ENCODE results near the gene RGL1.

RGL1 gene

DNA sequence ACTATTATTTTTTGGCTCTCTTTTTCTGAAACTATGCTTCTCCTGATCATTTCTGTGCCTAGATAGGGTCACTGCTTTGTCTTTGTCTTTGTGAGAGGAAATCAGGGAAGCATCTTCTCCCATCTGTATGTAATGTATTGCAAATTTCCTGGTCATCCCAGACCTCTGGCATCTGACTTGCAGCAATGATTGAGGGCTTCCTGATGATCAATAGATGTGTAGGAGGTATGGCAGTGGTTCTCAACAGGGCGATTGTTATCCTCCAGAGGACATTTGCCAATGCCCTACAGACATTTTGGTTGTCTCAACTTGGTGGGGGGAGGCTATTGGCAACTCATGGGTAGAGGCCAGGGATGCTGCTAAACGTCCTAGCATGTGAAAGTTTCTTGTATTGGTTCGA is 64.7 kb downstream of the RGL1 start:
- DNase-seq (ENCODE audit: low spot score) = no peak

DNA sequence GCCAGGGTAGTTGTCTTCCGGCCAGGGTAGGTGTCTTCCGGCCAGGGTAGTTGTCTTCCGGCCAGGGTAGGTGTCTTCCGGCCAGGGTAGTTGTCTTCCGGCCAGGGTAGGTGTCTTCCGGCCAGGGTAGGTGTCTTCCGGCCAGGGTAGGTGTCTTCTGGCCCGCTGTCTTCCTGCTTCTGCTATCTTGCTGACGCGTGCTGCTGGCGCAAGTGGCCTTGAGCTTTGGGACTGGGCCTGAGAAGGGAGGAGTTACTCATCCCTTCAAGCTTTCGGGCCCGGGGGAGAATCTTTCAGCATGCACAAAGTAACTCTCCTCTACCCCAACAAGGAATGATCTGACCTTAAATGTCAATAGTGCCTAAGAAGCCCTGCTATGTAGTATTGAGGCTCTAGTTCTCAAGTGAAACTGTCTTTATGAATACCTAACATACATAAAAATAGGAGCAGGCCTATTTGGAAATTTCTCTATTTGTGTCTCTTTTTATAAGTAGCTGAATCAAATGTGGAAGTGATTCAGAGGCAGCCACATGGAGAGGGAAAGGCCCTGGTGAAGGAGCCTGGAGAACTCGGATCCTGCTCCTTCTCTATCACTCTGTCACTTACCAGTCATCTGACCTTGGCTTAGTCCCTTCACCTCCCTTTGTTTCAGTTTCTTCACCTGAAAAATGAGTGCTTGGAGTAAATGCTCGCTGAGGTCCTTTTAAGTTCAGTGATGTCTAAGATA is 65.6 kb downstream of the RGL1 start:
- no peak for DNase-seq (ENCODE audit: low spot score)

DNA sequence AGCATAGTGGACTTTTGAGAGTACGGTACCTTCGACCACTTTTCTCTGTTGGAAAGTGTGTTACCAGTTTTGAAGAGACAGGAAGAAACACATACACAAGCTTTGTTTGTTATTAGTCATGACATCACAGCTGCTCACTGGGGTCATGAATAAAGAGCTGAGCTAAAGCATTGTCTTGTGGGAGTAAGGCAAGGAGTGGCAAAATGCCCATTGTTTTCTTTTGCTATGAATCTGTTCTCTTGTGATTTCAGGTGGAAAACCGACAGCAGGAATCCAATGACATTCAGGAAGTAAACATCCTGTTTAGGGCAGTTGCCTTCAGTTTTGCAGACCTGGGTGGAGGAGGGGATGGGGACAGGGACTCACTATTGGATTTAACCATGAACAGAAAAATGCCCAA is 66.2 kb downstream of the RGL1 start:
- no peak for DNase-seq (ENCODE audit: low spot score)

DNA sequence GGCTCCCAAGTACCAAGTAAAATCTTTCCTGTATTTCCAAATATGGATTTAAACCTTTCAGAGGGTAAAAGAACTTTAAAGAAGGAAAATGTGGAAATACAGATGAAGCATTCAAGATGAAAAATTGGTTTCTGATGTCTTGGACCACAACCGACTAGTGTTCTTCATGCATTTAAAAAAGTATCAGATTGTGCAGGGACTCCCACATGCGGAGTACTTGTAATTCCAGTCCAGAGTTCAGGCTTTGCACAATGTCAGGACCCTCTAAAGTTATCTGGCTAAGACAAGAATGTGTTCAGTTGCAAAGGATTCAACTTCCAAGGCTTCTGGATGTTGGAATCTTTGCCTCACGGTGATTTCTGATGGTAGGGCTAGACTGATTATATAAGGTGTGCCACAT is 66.7 kb downstream of the RGL1 start:
- no peak for DNase-seq (ENCODE audit: low spot score)

DNA sequence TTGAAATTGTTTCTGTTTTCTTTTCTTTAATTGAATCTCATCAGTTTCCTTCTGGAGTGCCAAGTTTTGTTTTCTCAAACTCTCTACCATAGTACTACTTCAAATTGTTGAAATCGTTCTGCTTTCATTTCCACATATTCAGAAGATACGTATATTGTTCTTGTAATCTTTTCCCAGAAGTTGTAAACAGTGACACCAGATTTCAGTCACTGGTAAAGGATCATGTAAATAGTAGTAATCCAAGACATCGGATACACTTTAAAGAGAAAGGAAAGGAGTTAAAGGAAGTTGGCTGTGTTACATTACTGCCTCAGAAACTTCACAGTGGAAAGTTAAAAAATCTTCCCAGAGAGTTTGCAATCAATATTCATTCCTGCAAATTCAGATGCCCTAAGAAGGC is 67.5 kb downstream of the RGL1 start:
- DNase-seq (ENCODE audit: low spot score) = no peak

DNA sequence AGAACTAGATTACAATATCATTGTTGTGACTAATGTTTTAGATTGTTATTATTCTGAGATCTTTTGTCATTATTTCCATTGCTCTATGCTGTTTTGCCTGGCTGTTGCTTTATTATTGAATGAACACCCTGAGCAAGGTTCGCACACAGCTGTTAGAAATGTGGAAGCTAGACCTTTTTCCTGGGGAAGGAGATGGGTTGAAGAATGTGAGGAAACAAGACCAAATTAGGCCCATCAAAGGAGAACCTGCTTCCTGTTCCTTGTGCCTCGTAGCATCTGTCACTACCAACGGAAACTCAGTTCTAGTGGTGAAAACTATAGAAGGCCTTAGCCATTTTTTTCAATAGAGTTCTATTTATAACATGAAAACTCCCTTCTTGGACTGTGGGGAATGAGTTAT is 68.7 kb downstream of the RGL1 start:
- no peak for DNase-seq (ENCODE audit: low spot score)

DNA sequence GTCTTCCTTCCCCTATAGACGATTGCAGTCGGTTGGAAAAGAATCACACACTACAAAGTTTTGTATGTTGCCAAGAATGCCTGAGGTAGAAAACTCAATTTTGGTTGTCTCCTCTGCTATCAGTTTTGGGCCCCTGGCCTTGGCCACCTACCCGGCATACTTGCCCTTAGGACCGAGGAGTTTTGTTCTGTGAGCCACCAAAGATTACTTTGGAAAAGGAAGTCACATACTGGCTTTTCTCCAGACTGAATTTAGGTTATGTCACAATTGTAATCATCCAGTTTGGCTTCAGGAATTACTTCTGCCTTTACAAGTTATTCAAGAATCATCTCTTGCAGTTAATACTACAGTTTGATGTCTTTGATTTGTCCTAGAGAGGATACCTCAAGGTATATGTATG is 71.4 kb downstream of the RGL1 start:
- DNase-seq (ENCODE audit: low spot score) = no peak

DNA sequence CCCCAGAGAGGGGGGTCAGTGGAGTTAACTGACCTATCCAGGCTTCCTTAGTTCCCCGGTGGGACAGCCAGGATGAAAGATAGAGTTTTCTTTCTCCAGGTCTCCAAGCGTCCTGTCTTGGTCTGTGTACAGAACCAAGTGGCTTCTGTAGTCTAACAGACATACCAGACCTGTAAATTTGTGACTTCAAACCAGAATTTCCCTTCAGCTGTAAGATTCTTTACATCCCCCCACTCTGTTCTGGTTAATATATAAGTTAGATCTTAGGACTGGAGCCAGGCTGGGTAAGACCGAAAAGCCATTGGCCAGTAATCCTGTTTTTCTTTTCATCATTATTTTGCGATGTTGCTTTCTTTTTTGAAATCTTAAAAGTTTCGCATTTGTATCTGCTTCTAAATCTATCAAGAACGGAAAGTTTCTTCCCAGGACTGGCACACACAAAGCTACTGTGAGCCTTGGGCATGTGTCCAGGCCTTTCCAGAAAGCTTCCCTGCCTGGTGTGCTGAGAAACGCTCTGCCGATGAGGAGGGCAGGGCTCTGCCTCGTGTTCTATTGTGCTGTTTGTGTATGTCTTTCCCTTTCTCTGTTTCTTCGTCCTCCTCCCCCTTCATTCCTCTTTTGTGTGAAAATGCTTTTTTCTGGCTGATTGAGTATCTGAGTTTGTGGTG is 72.3 kb downstream of the RGL1 start:
- DNase-seq (ENCODE audit: low spot score) = no peak

DNA sequence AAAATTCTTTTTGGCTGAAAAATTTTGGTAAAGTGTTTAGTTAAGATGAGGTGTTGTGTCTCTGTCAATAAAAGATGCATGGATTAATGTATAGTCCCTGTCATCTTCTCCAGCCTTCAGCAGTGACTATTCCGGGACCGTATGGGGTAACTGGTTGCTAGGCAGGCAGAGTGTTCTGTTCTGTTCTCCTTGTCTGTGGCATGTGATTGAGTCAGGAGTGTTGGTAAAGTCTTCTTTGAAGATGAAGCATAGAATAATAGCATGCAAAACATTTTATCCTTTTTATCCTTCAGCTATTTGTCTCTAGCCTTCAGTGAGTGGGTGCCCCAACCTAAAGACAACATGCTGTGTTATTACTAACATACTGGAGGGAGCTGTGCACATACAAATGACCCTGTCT is 74.6 kb downstream of the RGL1 start:
- DNase-seq (ENCODE audit: low spot score) = no peak

DNA sequence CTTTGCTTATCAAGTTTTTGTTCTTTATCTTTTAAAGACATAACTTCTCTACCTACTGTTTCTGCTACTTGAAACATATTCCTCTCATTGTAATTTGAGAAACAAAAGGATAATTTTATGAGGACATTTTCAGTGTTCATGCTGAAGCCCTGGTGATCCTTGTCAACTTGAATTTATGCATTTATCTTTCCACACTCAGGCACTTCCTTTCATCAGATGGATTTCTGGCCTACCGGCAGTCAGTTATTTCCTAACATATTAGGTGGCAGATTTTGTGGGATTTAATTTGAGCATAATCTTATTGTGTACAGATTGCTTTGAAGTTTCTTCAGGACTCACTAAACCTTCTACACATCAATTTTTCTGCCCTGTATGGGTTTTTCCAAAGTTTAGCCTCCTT is 75.0 kb downstream of the RGL1 start:
- DNase-seq (ENCODE audit: low spot score) = no peak

DNA sequence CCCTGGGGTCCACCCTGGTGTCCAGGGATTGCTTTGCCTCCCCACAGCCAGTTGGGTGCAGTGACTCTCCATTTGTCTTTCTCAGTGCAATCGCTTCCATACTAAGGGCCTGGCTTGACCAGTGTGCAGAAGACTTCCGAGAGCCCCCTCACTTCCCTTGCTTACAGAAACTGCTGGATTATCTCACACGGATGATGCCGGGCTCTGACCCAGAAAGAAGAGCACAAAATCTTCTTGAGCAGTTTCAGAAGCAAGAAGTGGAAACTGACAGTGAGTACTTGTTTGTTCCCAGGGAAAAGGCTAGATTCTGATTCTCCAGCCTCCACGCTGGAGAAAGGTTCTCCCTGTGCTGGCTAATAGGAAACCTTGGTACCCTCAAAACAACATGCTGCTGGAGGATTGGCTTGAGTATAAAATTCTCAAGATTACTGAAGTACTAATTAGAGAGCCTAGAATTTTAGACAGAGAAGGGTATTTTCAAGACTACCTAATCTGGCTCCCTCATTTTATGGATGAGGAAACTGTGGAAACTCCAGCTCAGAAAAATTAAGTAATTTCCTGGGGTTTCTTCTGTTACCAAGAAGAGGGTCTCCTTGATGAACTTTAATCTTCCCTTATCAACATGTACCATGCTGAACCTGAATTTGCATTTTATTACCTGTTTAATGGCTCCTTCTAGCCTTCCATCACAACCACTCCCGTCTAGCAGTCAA is 75.8 kb downstream of the RGL1 start:
- no peak for DNase-seq (ENCODE audit: low spot score)

DNA sequence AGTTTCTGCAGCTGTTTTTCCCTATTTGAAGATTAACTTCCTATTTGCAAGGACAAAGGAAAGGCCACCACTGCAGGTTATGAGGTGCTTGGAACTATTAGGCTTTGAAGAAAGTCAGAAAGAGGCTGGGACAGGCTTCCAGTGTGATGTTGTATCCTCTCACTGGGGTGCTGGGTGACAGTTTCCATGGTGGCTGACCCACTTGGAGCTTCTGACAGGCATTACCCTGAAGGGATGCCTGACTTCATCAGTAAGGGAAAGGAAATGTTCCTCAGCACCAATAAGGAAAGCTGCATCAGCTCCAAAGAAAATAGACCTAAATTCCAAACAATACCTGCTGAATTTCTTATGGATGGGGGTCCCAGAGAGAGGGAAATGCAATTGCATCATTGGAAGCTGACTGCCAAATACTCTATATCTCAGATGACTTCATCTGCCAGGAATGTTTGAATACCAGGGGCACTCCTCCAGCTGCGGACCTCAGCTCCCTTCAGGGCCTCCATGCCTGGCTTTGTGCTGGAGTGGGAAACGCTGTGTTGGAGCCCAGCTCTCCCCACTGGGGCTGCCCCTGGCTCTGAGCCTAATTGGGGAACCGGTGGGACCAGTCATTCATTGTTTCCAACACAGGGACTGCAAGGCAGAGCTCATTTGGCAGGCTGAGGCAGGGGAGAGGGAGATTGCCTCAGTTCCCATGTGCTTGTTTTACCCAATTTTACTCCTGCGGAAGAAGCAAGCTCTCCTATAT is 76.6 kb downstream of the RGL1 start:
- peak; percentile 36 for DNase-seq (ENCODE audit: low spot score)

DNA sequence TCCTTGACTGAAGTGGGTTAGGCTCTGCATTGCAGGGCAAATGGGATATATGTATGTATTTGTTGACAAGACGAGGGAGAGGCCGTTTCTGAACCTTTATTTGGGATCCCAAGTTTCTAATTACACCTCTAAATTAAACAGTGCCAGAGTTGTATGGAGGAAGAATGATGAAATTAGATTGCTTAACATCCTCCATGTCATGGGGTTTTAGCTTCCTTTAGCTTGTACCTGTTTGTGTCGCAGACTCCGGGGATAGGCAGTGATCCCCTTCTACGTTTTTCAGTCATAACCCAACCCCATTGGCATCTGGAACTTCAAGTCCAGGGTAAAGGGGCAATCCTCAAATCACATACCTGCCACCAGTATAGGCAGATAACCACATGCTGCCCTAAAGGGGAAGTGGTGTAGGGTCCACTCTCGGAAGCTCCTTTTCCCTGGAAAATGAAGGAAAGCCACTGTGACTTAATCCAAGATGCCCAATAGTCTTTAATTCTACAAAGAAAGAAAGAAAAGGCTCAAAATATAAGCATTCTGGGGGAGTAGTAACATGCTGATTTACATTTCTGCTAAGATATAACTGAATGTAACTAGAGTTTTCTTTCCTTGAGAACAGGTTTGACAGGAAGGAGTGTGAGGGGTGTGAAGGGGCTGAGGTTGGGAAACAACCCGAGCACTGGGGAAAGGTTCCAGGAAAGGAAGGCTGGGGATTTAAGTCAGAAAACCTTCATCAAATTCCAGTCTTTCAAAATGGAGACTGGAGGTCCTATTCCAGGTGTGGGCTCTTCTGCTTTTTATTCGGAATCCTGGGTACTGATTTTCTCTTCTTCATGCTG is 77.6 kb downstream of the RGL1 start:
- no peak for DNase-seq (ENCODE audit: low spot score)

DNA sequence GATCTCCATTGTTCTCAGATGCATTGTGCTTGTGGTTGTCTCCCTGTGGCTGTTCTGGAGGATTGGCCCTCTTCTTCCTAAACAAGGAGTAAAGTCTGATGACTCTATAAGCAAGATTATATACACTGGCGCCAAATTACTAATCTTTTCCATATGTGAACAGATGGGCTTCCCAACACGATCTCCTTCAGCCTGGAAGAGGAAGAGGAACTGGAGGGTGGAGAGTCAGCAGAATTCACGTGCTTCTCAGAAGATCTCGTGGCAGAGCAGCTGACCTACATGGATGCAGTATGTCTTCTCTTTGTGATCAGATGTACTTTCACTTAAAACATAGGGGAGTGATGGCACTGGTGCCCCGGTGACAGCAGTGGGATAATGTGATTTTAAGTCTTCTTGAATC is 78.7 kb downstream of the RGL1 start:
- no peak for DNase-seq (ENCODE audit: low spot score)

DNA sequence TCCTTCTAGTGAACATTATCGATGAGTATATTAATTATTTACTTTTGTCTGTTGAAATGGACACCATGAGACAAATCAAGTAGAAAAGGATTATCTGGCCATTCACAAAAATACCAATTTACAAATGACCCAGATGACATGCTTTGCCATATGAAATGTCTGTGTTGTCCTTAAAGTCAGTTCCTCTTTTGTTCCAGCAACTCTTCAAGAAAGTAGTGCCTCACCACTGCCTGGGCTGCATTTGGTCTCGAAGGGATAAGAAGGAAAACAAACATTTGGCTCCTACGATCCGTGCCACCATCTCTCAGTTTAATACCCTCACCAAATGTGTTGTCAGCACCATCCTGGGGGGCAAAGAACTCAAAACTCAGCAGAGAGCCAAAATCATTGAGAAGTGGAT is 79.6 kb downstream of the RGL1 start:
- DNase-seq (ENCODE audit: low spot score) = no peak

DNA sequence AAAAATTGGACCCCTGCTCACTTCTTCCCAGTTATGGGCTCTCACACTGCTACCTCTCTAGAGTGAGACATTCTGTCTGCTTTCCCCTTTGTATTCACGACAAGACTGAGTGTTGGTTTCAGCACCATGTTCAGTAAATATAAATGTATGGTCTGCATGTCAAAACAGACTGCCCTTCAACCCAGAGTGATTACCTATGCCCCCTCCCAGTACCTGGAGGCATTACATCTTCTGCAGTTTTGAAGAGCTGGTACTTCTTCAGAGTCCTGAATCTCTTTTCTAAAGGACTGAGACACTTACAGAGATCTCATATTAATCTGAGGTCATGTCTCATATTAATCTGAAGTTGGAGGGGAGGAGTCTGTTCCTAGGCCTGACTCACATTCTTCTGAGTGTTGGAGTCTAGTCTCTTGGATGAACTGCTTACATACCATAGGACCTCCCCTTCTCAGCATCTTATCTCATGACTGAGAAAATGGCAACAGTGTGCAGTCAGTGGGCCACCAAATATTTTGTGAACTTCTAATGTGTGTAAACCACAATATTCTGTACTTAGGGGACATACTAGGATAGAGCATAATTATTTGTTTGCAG is 80.3 kb downstream of the RGL1 start:
- no peak for DNase-seq (ENCODE audit: low spot score)

DNA sequence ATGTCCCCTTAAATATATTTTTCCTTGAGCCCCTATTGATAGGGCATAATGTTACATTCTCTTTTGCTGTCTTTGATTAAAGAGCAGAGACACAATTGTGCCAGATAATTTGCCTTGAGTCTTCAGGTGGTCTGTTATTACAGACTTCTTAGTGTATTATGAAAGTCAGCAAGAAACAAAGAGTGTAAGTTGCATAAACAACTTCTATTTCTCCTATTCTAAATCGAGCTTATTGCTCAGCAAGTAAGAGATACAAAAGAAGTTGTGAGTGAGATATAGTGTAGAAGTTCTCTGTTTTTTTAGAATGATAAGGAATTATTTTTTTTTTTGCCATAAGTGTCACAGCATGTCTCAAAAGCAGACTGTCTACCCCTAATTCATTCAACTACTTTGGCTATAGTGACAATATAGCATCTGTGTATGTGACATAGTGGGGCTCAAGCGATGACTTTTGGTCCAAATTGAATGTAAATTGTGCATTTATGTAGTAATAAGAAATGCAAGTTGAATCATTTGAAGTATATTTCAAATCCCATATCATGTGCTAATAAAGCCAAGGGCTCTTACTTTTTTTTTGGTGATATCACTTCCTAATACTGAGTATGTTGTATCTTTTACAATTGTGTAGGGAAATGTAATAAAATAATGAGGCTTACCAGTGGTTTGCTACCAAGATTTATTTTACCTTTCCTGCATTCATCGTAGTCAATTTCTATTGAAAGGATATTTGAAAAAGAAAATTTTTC is 81.3 kb downstream of the RGL1 start:
- DNase-seq (ENCODE audit: low spot score) = no peak

DNA sequence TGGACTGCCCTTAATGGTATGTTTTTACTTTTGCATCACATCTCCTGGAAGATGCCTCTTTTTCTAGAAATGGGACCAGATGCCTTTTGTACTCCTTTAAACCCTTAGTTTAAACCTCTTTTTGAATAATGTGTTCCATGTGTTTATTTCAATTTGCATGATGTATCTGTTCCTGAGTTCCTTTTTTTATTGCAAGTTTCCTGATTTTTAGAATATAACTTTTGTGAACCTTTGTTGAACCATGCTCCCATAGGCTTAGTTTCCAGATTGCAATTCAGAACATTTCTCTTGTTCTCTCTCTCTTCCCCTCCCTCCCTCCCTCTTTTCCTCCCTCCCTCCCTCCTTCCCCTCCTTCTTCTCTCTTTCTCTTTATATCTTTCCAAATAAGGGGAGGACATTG is 81.9 kb downstream of the RGL1 start:
- DNase-seq (ENCODE audit: low spot score) = no peak

DNA sequence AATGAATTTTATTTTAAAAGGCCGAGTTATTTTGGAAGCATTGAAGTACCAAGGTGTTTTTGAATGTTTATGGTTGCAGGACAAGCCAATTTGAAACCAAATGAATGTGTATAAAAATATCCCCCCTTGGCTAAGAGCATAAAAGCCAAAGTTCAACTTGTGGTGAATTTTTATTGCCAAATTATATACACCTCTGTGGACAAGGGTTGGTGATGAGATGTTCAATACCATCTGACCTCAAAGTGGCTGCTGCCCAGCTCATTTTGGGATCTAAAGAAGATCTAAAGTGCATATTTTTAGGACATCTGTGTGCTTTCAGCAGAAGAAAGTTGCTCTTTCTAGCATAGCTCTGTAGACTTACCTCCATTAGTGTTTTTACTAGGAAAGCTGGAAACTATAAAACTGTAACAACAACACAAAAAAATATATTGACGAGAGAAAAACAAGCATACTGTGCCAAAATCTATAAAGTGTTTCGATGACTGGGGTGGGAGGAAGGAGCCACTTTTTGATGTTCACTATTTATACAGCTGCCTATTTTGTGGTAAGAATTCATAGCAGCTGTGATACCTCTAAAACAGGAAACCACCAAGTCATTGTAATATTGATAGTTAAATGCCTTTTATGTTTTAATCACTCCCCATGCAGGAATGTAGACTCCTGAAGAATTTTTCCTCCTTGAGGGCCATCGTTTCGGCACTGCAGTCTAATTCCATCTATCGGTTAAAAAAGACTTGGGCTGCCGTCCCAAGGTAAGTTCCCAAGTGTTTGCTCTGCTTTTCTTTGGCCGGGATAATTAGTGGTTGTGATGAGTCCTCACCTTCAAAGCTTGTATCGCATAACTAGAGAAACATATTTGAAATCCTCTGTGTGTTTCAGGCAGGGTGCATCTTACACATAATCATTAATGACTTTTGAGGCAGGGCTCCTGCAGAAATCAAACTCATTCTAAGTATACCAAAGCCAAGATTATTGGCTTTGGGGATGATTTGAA is 83.2 kb downstream of the RGL1 start:
- no peak for DNase-seq (ENCODE audit: low spot score)

Measured in HuH-7 (cell line).